GM19043 (cell line): ENCODE measurements around the gene CATSPER1.
A peak's percentile ranks its signal among the peaks of the same experiment; 100 is the strongest.

ENCODE experiments used
- ATAC-seq: cut with Tn5 transposase; IDR thresholded peaks from one replicate; pipeline ENCODE4 v1.9.1; 2021; ENCODE audit warnings: low read depth; ENCODE audit not compliant: unreplicated experiment

The CATSPER1 gene

GRCh38 chr11:66026017-66026529 is at the start of gene CATSPER1:
Gene CATSPER1, minus strand, starts transcription at chr11:66026479. Its CDS starts 100 bp downstream, at chr11:66026379.
- ATAC-seq: no peak

- no peak for ATAC-seq
Observed at GRCh38 chr11:66075273-66075672, 49.0 kb upstream of the CATSPER1 start.

DNA sequence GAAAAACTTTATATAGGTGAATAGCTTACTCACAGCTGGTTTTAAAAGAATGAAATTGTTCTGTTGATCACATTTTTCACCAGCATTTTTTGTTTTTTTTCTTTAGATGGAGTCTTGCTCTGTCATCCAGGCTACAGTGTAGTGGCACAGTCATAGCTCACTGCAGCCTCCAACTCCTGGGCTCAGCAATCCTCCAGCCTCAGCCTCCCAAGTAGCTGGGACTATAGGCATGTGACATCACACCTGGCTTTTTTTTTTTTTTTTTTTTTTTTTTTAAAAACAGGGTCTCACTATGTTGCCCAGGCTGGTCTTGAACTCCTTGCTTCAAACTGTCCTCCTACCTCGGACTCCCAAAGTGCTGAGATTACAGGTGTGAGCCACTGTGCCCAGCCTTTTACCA is 47.4 kb upstream of the CATSPER1 start:
- ATAC-seq: no peak

DNA sequence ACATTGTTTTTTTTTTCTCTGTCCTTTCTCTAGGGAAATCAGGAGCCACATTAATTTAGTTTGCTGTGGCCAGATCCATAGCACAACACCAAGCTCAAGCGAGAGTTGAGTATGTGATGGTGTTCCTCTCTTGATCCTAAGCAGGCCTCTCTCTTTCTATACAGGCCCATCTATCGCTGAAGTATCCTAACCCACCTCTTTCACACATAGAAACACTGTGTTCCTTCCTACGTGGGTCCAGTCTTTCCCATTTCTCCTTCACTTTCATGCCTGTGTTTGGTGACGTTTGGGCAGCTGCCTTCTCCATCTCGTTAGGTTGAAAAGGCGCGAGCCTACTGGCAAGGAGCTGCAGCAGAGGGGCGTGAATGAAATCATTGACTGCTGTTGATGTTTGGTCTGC is 46.2 kb upstream of the CATSPER1 start:
- ATAC-seq: no peak

DNA sequence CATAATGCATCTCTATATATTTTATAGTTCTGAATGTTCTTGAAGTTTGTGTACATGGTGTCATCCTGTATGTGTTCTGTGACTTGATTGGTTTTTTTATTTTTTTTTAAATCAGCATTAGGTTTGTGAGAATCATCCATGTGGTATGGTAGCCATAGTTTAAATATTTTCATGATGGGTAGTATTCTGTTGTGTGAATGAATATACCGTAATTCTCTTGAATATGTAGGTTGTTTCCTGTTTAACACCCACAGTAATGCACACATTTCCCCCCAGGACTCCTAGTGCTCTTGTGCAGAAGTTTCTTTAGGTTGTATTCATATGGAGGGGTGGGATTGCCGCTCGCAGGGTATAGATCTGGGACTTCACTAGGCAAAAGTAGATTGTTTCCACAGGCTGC is 45.8 kb upstream of the CATSPER1 start:
- no peak for ATAC-seq

DNA sequence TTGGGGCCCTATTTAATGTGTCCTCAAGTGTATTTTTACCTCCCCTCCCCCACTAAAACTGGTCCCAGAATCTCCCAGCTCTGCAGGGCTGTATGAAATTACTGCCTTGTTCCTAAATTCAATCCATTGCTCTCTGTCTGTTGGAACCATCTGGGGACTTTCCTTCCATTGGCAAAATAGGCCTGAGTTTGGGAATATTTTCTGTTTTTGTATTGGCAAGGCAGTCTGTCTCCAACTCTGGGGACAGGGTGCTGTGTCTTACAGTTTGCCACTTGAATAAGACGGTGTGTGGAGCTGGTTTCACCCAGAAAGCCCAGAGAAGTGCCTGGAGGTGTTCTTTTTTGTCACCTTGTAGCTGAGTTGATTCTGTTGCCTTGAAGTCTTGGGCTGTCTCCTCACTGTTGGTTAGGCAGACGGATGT is 45.1 kb upstream of the CATSPER1 start:
- no peak for ATAC-seq

GRCh38 chr11:66070604-66071380 is 44.5 kb upstream of the CATSPER1 start:
- ATAC-seq: no peak

DNA sequence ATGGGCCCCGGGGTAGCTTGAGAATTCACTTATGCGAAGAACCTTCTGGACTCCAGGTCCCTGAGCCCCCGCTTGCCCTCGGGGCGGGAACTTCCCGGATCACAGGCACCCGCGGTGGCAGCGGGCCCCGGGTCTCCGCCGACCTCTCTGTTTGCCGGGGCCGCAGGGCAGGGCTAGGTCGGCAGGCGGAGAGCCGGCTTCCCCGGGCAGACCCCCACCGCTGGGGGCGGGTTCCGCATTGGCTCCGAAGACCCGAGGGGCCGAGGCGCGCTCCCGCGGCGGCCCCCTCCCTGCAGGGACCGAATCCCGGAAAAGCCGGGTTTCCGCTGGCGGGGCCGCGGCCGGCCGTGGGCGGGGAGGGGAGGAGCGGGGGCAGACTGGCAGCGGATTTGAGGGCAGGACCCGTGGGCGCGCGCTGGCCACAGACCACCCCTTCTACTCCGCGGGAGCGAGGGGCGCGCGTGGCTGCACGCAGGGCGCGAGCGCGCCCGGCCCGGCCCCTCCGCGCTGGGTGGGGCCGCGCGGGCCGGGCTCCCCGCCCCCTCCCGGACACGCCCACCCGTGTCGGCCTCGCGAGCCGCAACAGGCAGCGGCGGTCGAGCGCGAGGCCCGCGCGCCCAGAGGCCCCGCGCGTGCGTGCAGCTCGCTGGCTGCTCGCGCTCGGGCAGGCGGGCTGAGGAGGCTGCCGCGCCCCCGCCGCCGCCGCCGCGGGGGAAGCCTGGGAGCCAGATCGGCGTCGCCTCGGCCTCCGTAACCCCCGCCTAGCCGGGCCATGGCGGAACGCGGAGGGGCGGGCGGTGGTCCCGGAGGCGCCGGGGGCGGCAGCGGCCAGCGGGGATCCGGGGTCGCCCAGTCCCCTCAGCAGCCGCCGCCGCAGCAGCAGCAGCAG is 43.7 kb upstream of the CATSPER1 start, which contains the start of gene PACS1:
Gene PACS1, plus strand, starts transcription at position 558 of the 889 bp plus-strand sequence. Its CDS starts 215 bp downstream, at position 773.
- peak; percentile 45 for ATAC-seq

- no peak for ATAC-seq
Observed at GRCh38 chr11:66068923-66069714, 42.8 kb upstream of the CATSPER1 start.

- no peak for ATAC-seq
Observed at GRCh38 chr11:66068154-66068821, 42.0 kb upstream of the CATSPER1 start.

DNA sequence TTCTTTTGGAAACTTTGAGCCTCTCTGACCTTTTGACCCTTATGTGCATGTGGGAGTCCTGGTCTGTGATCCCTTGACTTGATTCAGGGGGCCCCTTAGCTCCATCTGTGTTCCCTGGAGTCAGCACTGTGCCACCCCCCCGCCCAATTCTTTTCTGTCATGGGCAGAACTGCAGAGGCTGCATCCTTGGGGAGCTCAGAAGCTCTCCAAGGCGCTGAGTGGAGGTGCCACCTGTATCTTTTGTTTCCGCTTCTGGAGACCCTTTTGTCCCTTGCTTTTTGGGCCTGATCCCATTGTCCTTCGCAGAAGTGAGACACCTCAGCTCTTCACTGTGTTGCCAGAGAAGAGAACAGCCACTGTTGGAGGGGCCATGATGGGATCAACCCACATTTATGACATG is 41.4 kb upstream of the CATSPER1 start:
- no peak for ATAC-seq

DNA sequence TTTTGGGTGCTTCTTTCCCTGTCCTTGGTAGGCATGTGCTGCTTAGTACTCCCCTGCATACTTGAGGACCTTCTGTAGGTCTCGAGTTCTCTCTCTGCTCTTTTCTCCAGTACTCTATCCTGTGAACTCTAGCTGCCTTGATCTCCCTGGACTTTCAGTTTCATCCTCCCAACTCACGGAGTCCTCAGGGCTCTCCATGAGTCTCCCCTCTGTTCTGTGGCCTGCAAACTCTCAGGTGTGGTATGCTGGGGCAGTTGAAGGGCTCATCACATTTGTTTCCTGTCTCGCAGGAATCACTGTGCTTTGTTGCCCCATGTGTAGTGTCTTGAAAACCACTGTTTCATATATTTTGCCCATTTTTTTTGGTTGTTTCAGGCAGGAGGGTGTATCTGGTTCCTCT is 40.5 kb upstream of the CATSPER1 start:
- no peak for ATAC-seq

- ATAC-seq: no peak
Observed at GRCh38 chr11:66064571-66064970, 38.3 kb upstream of the CATSPER1 start.

GRCh38 chr11:66063900-66064299 is 37.6 kb upstream of the CATSPER1 start:
- ATAC-seq: no peak

- ATAC-seq: no peak
Observed at GRCh38 chr11:66062408-66062807, 36.1 kb upstream of the CATSPER1 start.

DNA sequence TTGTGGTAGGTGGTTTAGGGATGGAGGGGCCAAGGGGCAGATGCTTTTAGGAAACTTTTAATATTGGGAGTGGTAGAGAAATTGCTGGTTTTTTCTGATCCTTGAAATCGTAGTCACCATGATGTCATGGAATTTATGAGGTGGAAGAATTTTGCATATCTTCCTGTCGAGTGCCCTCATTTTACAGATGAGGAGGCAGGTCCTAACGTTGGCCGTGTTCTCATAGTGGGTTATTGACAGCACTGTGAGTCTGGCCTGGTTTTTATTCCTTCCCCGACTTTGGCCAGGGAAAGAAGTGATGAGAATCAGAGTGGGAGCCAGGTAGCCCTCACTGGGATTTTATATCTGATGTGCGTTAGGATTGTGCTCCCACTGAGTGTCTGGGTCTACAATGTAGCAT is 35.0 kb upstream of the CATSPER1 start:
- no peak for ATAC-seq

DNA sequence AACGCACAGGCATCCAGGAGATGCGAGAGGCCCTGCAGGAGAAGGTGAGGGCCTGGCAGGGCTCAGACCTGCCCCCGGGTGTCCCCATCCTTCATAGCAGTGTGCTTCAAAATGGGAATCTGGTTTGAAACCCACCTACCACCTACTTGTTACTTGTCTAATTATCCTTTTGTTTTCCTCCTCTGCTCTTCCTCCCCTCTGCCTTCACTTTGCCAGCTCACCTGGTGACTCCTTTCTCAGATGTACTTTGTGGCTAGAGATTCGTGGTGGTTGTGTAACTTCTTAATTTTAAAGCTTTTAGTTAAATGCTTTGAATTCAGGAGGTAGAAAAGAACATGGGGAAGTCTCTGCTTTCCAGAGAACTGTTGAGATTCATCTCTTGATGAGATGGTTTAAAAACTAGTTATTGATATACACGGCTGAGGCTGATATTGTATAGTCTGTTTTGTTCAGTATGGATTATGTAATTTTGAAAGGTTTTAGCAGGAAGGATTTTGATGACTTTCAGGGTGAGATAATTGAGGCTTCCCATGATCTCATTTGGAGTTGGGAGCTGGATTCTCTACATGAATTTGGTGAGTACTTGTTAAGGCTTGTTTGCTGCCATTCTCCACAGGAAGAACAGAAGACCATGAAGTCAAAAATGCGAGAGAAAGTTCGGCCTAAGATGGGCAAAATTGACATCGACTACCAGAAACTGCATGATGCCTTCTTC is 33.8 kb upstream of the CATSPER1 start:
- ATAC-seq: no peak

GRCh38 chr11:66056501-66056900 is 30.2 kb upstream of the CATSPER1 start:
- ATAC-seq: no peak

DNA sequence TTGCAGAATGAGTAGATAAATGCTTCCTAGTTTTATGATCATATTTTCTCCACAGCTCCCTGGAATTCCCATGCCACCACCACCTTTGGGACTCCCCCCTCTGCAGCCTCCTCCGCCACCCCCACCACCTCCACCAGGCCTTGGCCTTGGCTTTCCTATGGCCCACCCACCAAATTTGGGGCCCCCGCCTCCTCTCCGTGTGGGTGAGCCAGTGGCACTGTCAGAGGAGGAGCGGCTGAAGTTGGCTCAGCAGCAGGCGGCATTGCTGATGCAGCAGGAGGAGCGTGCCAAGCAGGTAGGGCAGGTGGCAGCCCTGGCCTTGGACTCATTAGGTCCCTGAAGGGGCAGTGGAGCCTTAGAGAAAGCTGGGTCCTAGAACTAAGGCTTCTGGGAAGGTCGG is 28.7 kb upstream of the CATSPER1 start:
- ATAC-seq: no peak

- ATAC-seq: no peak
Observed at GRCh38 chr11:66052664-66052982, 26.3 kb upstream of the CATSPER1 start.
